ENCODE measurements around the gene TRPM2.

DNA sequence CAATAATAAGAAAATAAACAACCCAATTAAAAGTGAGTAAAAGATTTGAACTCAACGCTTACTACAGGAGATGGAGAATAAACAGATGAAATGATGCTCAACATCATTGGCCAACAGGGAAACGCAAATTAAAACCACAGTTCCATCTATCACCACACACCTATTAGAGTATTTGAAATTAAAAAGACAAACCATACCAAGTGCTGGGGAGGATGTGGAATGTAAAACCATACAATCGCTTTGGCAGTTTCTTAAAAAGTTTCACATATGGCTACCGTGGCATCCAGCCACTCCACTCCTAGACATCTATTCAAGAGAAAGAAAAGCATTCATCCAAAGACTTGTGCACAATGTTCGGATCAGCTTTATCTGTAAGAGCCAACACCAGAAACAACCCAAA is 100.6 kb downstream of the TRPM2 start:
- TF ChIP-seq MTA3 (IDR thresholded peaks at IDR 0.05; ENCODE audit: borderline replicate concordance, low read length): no peak
- TF ChIP-seq TBL1XR1 (IDR thresholded peaks at IDR 0.05; ENCODE audit: low read depth, low read length): no peak
- TF ChIP-seq DPF2 (IDR thresholded peaks at IDR 0.05): no peak
- TF ChIP-seq NR2F1 (conservative IDR thresholded peaks at IDR 0.05): no peak
- no peak for TF ChIP-seq SIN3A (IDR thresholded peaks at IDR 0.05; ENCODE audit: low read depth, low read length)
- TF ChIP-seq, protein P1, sequence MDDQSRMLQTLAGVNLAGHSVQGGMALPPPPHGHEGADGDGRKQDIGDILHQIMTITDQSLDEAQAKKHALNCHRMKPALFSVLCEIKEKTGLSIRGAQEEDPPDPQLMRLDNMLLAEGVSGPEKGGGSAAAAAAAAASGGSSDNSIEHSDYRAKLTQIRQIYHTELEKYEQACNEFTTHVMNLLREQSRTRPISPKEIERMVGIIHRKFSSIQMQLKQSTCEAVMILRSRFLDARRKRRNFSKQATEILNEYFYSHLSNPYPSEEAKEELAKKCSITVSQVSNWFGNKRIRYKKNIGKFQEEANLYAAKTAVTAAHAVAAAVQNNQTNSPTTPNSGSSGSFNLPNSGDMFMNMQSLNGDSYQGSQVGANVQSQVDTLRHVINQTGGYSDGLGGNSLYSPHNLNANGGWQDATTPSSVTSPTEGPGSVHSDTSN (IDR thresholded peaks at IDR 0.05; ENCODE audit: insufficient replicate concordance, low read depth, low read length): no peak
- no peak for TF ChIP-seq ZSCAN29 (IDR thresholded peaks at IDR 0.05)
- TF ChIP-seq EP300 (IDR thresholded peaks at IDR 0.05; ENCODE audit: borderline replicate concordance in 1 of 2, control insufficient read depth in 1 of 2, low read depth in 2 of 2, low read length in 2 of 2): no peak
- TF ChIP-seq, protein P2, sequence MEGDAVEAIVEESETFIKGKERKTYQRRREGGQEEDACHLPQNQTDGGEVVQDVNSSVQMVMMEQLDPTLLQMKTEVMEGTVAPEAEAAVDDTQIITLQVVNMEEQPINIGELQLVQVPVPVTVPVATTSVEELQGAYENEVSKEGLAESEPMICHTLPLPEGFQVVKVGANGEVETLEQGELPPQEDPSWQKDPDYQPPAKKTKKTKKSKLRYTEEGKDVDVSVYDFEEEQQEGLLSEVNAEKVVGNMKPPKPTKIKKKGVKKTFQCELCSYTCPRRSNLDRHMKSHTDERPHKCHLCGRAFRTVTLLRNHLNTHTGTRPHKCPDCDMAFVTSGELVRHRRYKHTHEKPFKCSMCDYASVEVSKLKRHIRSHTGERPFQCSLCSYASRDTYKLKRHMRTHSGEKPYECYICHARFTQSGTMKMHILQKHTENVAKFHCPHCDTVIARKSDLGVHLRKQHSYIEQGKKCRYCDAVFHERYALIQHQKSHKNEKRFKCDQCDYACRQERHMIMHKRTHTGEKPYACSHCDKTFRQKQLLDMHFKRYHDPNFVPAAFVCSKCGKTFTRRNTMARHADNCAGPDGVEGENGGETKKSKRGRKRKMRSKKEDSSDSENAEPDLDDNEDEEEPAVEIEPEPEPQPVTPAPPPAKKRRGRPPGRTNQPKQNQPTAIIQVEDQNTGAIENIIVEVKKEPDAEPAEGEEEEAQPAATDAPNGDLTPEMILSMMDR (IDR thresholded peaks at IDR 0.05 in 2 of 3, conservative IDR thresholded peaks at IDR 0.05 in 1 of 3; ENCODE audit: control insufficient read depth in 2 of 3, extremely low read depth in 1 of 3, insufficient read depth in 1 of 3, low read depth in 3 of 3, low read length in 3 of 3): no peak
- TF ChIP-seq BMI1 (IDR thresholded peaks at IDR 0.05; ENCODE audit: borderline replicate concordance): no peak
- TF ChIP-seq NFXL1 (IDR thresholded peaks at IDR 0.05; ENCODE audit: borderline replicate concordance): no peak
- no peak for TF ChIP-seq SP1 (IDR thresholded peaks at IDR 0.05; ENCODE audit: low read depth, low read length)
